T-helper 1 cell treated with Interleukin-12 subunit alpha and Interleukin-12 subunit beta and Interleukin-4 antibody, amounts not matched to agents 30 μg/mL and 1 μg/mL, for 36 hours (primary cell): Measurements from ENCODE around the gene NOC2L.

Experiments used
- H3K27ac Mint-ChIP-seq: one replicate; pipeline ENCODE4 v1.8.0; 2021; ENCODE audit warnings: mild to moderate bottlenecking, mixed read lengths
- H3K27me3 Mint-ChIP-seq: one replicate; pipeline ENCODE4 v1.8.0; 2021; ENCODE audit warnings: low read depth, mixed read lengths
- H3K36me3 Mint-ChIP-seq: one replicate; pipeline ENCODE4 v1.8.0; 2021; ENCODE audit warnings: low read depth, mixed read lengths
- H3K4me1 Mint-ChIP-seq: one replicate; pipeline ENCODE4 v1.8.0; 2021; ENCODE audit warnings: low read depth, mixed read lengths
- H3K4me3 Mint-ChIP-seq: one replicate; pipeline ENCODE4 v1.8.0; 2021; ENCODE audit warnings: mild to moderate bottlenecking, moderate library complexity, mixed read lengths
- H3K9me3 Mint-ChIP-seq: one replicate; pipeline ENCODE4 v1.8.0; 2021; ENCODE audit warnings: mixed read lengths

NOC2L gene

GRCh38 chr1:939511-940106, 19.4 kb downstream of the NOC2L start:
- Mint-ChIP-seq H3K27me3 (peaks cover 40% of the 10 kb centered on the region), H3K36me3 (peaks cover 1% of the 10 kb centered on the region), H3K4me3 (no peak overlapping the region), H3K9me3 (no peaks in the 10 kb centered on the region), H3K4me1 (peaks cover 3% of the 10 kb centered on the region), H3K27ac (no peak overlapping the region)

GRCh38 chr1:938711-939489, 20.2 kb downstream of the NOC2L start:
- H3K27ac Mint-ChIP-seq, result no peak overlapping the region
- H3K4me3 Mint-ChIP-seq, result no peak overlapping the region
- H3K27me3 Mint-ChIP-seq, result peaks cover 40% of the 10 kb centered on the region
- H3K9me3 Mint-ChIP-seq, result no peaks in the 10 kb centered on the region
- no peaks in the 10 kb centered on the region for H3K36me3 Mint-ChIP-seq
- peaks cover 3% of the 10 kb centered on the region for H3K4me1 Mint-ChIP-seq

- H3K9me3 Mint-ChIP-seq, result no peaks in the 10 kb centered on the region
- H3K4me3 Mint-ChIP-seq, result no peak overlapping the region
- peaks cover 38% of the 10 kb centered on the region for H3K27me3 Mint-ChIP-seq
- H3K36me3 Mint-ChIP-seq, result no peaks in the 10 kb centered on the region
- peaks cover 3% of the 10 kb centered on the region for H3K4me1 Mint-ChIP-seq
- H3K27ac Mint-ChIP-seq, result no peak overlapping the region
These were observed 20.9 kb downstream of the NOC2L start for GRCh38 chr1:938088-938683.

GRCh38 chr1:937521-937920, 21.5 kb downstream of the NOC2L start:
- Mint-ChIP-seq H3K4me3 (no peak overlapping the region), H3K27ac (no peak overlapping the region), H3K27me3 (peaks cover 34% of the 10 kb centered on the region), H3K36me3 (no peaks in the 10 kb centered on the region), H3K9me3 (no peaks in the 10 kb centered on the region), H3K4me1 (peaks cover 3% of the 10 kb centered on the region)

GRCh38 chr1:936348-937264, 22.4 kb downstream of the NOC2L start:
- H3K4me3 Mint-ChIP-seq, result no peak overlapping the region
- peaks cover 3% of the 10 kb centered on the region for H3K4me1 Mint-ChIP-seq
- peaks cover 38% of the 10 kb centered on the region for H3K27me3 Mint-ChIP-seq
- no peaks in the 10 kb centered on the region for H3K36me3 Mint-ChIP-seq
- H3K9me3 Mint-ChIP-seq, result no peaks in the 10 kb centered on the region
- H3K27ac Mint-ChIP-seq, result no peak overlapping the region

- Mint-ChIP-seq H3K4me3 (no peak overlapping the region), H3K27ac (no peak overlapping the region), H3K27me3 (peaks cover 37% of the 10 kb centered on the region), H3K36me3 (no peaks in the 10 kb centered on the region), H3K4me1 (no peaks in the 10 kb centered on the region), H3K9me3 (no peaks in the 10 kb centered on the region)
These were observed 23.3 kb downstream of the NOC2L start for GRCh38 chr1:935751-936231.

GRCh38 chr1:934991-935750, 23.9 kb downstream of the NOC2L start:
- Mint-ChIP-seq H3K4me1 (no peaks in the 10 kb centered on the region), H3K27me3 (peaks cover 33% of the 10 kb centered on the region), H3K36me3 (no peaks in the 10 kb centered on the region), H3K9me3 (no peaks in the 10 kb centered on the region), H3K27ac (no peak overlapping the region), H3K4me3 (no peak overlapping the region)

- Mint-ChIP-seq H3K27me3 (peaks cover 29% of the 10 kb centered on the region), H3K9me3 (no peaks in the 10 kb centered on the region), H3K36me3 (no peaks in the 10 kb centered on the region), H3K27ac (no peak overlapping the region), H3K4me3 (no peak overlapping the region), H3K4me1 (no peaks in the 10 kb centered on the region)
These were observed 25.5 kb downstream of the NOC2L start for GRCh38 chr1:933603-933940.

GRCh38 chr1:932776-933602, 26.1 kb downstream of the NOC2L start:
- Mint-ChIP-seq H3K9me3 (no peaks in the 10 kb centered on the region), H3K4me3 (no peak overlapping the region), H3K36me3 (no peaks in the 10 kb centered on the region), H3K4me1 (no peaks in the 10 kb centered on the region), H3K27me3 (peaks cover 27% of the 10 kb centered on the region), H3K27ac (no peak overlapping the region)

- Mint-ChIP-seq H3K4me3 (no peak overlapping the region), H3K4me1 (no peaks in the 10 kb centered on the region), H3K9me3 (no peaks in the 10 kb centered on the region), H3K27ac (no peak overlapping the region), H3K36me3 (no peaks in the 10 kb centered on the region), H3K27me3 (peaks cover 23% of the 10 kb centered on the region)
These were observed 26.9 kb downstream of the NOC2L start for GRCh38 chr1:932173-932510.

GRCh38 chr1:931380-932172, 27.5 kb downstream of the NOC2L start:
- H3K9me3 Mint-ChIP-seq, result no peaks in the 10 kb centered on the region
- no peaks in the 10 kb centered on the region for H3K4me1 Mint-ChIP-seq
- no peaks in the 10 kb centered on the region for H3K36me3 Mint-ChIP-seq
- peaks cover 28% of the 10 kb centered on the region for H3K27me3 Mint-ChIP-seq
- no peak overlapping the region for H3K4me3 Mint-ChIP-seq
- H3K27ac Mint-ChIP-seq, result no peak overlapping the region

GRCh38 chr1:930633-931138, 28.4 kb downstream of the NOC2L start:
- no peak overlapping the region for H3K27ac Mint-ChIP-seq
- H3K9me3 Mint-ChIP-seq, result no peaks in the 10 kb centered on the region
- H3K4me1 Mint-ChIP-seq, result no peaks in the 10 kb centered on the region
- H3K27me3 Mint-ChIP-seq, result peaks cover 35% of the 10 kb centered on the region
- H3K4me3 Mint-ChIP-seq, result no peak overlapping the region
- H3K36me3 Mint-ChIP-seq, result no peaks in the 10 kb centered on the region
